ENCODE results near the gene A4GALT.

- no peak for TF ChIP-seq CTCF (IDR thresholded peaks at IDR 0.05 in 4 of 5, conservative IDR thresholded peaks at IDR 0.05 in 1 of 5)
- TF ChIP-seq POLR2A (IDR thresholded peaks at IDR 0.05): no peak
These were observed 27.2 kb upstream of the A4GALT start for GRCh38 chr22:42747701-42748513.

Measured in gastrocnemius medialis (tissue), 4 donors.